GM19099 (cell line): Measurements from ENCODE around the gene TTLL3.

ENCODE experiments used
- POLR2A ChIP-seq: IDR thresholded peaks from 3 replicates; pipeline ENCODE4 v1.6.1; 2011; ENCODE audit warnings: low read depth; ENCODE audit not compliant: insufficient read length; ENCODE audit errors: extremely low read depth

Gene TTLL3

GRCh38 chr3:9778143-9779074 lies 31.7 kb upstream of the TTLL3 start:
- no peak for TF ChIP-seq POLR2A

- TF ChIP-seq POLR2A: no peak
These were observed 30.9 kb upstream of the TTLL3 start for GRCh38 chr3:9779075-9779593.

- no peak for TF ChIP-seq POLR2A
These were observed 30.2 kb upstream of the TTLL3 start for GRCh38 chr3:9779721-9780457.

GRCh38 chr3:9780458-9780812 lies 29.6 kb upstream of the TTLL3 start:
- TF ChIP-seq POLR2A: no peak

GRCh38 chr3:9780910-9781309 lies 29.2 kb upstream of the TTLL3 start:
- TF ChIP-seq POLR2A: no peak

GRCh38 chr3:9781551-9781950 lies 28.5 kb upstream of the TTLL3 start:
- no peak for TF ChIP-seq POLR2A

- TF ChIP-seq POLR2A: no peak
These were observed 28.0 kb upstream of the TTLL3 start for GRCh38 chr3:9781978-9782603.

GRCh38 chr3:9782770-9783169 lies 27.3 kb upstream of the TTLL3 start:
- TF ChIP-seq POLR2A: no peak

GRCh38 chr3:9783954-9784353 lies 26.1 kb upstream of the TTLL3 start:
- TF ChIP-seq POLR2A: no peak

- no peak for TF ChIP-seq POLR2A
These were observed 25.1 kb upstream of the TTLL3 start for GRCh38 chr3:9784965-9785364.

GRCh38 chr3:9785602-9786001 lies 24.5 kb upstream of the TTLL3 start:
- no peak for TF ChIP-seq POLR2A

GRCh38 chr3:9786209-9786739 lies 23.8 kb upstream of the TTLL3 start:
- TF ChIP-seq POLR2A: no peak

- TF ChIP-seq POLR2A: no peak
These were observed 23.0 kb upstream of the TTLL3 start for GRCh38 chr3:9786825-9787669.

GRCh38 chr3:9787714-9788113 lies 22.3 kb upstream of the TTLL3 start:
- no peak for TF ChIP-seq POLR2A

- no peak for TF ChIP-seq POLR2A
These were observed 18.9 kb upstream of the TTLL3 start for GRCh38 chr3:9791127-9791526.

- TF ChIP-seq POLR2A: no peak
These were observed 18.2 kb upstream of the TTLL3 start for GRCh38 chr3:9791790-9792404.
